Measurements from ENCODE around the gene CLCF1. TPM values are rescaled to one million over a fixed set of nuclear protein-coding genes. Genes with fewer than 3 reads are reported as not detected.

The CLCF1 gene
- total and polyA plus RNA-seq, 2 donors from 2014 or later, result 5.7 to 15.8 TPM

DNA sequence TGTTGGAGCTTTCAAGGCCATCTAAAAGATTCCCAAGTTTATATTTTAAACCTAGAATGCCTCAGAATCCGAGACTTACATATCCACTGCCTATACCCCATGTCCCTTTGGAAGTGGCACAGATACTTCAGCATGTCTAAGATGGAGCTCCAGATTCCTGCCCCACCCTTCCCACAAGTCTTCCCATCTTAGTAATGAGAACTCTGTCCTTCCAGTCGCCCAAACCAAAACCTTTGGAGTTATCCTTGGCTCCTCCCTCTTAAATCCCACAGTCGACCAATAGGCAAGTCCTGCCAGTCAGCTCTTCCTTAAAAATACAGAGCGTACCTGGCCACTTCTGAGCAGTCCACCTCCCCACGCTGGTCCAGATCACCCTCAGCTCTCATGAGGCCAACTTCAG, 24.4 kb downstream of the CLCF1 start:
- Histone ChIP-seq H3K9ac (ENCODE audit: low read length in 3 of 3) (no peak overlapping the region), H3K4me3 (ENCODE audit: low read length in 3 of 3) (no peak overlapping the region), H3K4me1 (ENCODE audit: control insufficient read depth in 2 of 3, insufficient read depth in 2 of 3, low read depth in 1 of 3, low read length in 3 of 3) (peaks cover 0 to 17% (median 7%) of the 10 kb centered on the region in 3 donors), H3K9me3 (ENCODE audit: control insufficient read depth in 2 of 3, insufficient read depth in 1 of 3, low read length in 3 of 3) (no peaks in the 10 kb centered on the region), H3K27me3 (ENCODE audit: control insufficient read depth, insufficient read depth, low read length) (no peaks in the 10 kb centered on the region), H3K36me3 (ENCODE audit: control insufficient read depth in 2 of 3, insufficient read depth in 3 of 3, low read length in 3 of 3) (no peaks in the 10 kb centered on the region), H3K27ac (ENCODE audit: low read depth in 2 of 2, low read length in 2 of 2) (no peak overlapping the region)
- TF ChIP-seq, protein P1, sequence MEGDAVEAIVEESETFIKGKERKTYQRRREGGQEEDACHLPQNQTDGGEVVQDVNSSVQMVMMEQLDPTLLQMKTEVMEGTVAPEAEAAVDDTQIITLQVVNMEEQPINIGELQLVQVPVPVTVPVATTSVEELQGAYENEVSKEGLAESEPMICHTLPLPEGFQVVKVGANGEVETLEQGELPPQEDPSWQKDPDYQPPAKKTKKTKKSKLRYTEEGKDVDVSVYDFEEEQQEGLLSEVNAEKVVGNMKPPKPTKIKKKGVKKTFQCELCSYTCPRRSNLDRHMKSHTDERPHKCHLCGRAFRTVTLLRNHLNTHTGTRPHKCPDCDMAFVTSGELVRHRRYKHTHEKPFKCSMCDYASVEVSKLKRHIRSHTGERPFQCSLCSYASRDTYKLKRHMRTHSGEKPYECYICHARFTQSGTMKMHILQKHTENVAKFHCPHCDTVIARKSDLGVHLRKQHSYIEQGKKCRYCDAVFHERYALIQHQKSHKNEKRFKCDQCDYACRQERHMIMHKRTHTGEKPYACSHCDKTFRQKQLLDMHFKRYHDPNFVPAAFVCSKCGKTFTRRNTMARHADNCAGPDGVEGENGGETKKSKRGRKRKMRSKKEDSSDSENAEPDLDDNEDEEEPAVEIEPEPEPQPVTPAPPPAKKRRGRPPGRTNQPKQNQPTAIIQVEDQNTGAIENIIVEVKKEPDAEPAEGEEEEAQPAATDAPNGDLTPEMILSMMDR (IDR thresholded peaks at IDR 0.05; ENCODE audit: borderline replicate concordance, extremely low read depth, insufficient read depth), result no peak
- FAIRE-seq (no peak), DNase-seq (no peak)
- intact Hi-C loops (cut with DNase I), result loop anchor here (5.0 kb wide), 1 partner anchor 33 kb away; no protein-coding TSS in a partner anchor

DNA sequence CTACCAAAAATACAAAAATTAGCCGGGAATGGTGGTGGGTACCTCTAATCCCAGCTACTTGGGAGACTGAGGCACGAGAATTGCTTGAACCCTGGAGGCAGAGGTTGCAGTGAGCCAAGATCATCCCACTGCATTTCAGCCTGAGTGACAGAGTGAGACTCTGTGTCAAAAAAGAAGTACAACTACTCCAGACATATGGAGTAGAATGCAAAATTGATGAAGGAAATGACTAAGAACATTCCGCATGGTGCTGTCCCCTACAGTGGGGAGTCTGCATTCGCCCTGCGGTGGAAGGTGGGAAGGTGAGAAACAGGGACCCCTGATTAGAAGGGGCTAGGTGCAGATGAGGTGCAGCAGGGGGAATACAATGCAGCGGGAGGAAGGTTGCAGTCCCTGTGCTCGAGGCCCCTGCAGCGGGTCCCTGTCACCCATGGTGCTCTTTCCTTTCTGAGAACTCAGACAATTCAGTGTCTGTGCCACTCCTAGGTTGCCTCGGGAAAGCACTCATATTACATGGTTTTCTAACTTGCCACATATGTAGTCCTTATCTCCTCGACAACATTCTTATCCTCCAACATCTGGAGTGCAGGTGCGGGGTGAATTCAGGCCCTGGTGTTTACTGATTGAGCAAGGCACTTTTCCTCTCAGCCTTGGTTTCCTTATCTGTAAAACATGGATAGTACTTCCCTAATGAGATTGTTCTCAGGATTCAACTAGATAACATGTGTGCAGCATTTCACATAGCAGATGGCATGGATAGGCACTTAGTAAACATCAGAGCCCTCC, 25.2 kb downstream of the CLCF1 start:
- no peak overlapping the region for H3K27ac ChIP-seq (ENCODE audit: low read depth in 2 of 2, low read length in 2 of 2)

DNA sequence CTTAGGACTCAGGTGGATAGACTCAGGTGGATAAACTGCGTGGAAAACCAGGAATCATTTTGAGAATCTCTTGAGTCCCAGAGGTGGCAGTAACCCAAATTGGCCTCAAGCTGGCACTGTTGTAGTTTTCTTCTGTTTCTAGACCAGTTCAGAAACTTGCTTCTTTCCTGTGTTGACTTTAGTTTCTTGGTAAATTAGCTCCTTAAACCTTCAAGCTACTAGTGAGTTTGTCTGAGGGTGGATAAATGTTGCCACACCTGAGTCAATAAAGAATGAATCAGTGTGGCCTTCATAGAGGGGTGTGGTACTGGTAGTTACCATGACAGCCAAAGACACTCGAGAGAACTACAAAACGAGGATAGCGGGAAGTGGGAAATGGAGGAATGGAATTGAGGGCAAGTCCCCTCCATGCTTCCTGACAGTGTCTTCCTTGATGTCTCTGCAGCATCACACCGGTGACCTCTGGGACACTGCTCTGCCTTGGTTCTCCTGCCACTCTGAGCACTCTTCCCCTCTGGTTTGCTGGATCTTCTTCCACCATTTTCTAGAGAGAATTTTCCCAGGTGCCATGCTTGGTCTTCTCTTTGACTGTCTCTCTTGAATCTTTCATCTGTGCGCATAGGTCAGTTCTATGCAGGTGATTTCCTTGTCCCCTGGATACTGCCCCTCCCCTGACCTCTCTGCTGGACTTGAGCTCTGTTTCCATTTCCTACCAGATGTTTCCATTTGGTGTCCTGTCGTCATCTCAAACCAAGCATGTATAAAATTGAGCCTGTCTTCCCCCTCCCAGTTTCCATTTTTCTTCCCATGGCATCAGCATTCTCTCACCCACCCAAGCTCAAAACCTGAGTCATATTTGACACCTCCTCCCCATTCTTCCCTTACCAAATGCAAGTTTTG, 27.2 kb downstream of the CLCF1 start:
- intact Hi-C loops (cut with DNase I), result loop anchor here (5.0 kb wide), 1 partner anchor 36 kb away; no protein-coding TSS in a partner anchor
- peak in 2 of 5 donors; percentile 51 for DNase-seq
- H3K27me3 ChIP-seq (ENCODE audit: control insufficient read depth, insufficient read depth, low read length), result no peaks in the 10 kb centered on the region
- peaks cover 0 to 5% (median 0%) of the 10 kb centered on the region in 3 donors for H3K4me1 ChIP-seq (ENCODE audit: control insufficient read depth in 2 of 3, insufficient read depth in 2 of 3, low read depth in 1 of 3, low read length in 3 of 3)
- no peak overlapping the region for H3K27ac ChIP-seq (ENCODE audit: low read depth in 2 of 2, low read length in 2 of 2)
- H3K4me3 ChIP-seq (ENCODE audit: low read length in 3 of 3), result no peak overlapping the region
- no peaks in the 10 kb centered on the region for H3K9me3 ChIP-seq (ENCODE audit: control insufficient read depth in 2 of 3, insufficient read depth in 1 of 3, low read length in 3 of 3)
- no peak for FAIRE-seq
- H3K36me3 ChIP-seq (ENCODE audit: control insufficient read depth in 2 of 3, insufficient read depth in 3 of 3, low read length in 3 of 3), result no peaks in the 10 kb centered on the region
- H3K9ac ChIP-seq (ENCODE audit: low read length in 3 of 3), result no peak overlapping the region
- TF ChIP-seq, protein P1 (IDR thresholded peaks at IDR 0.05; ENCODE audit: borderline replicate concordance, extremely low read depth, insufficient read depth), result peak; percentile 64

More for the DNA sequence above, 25.2 kb downstream of the CLCF1 start:
- DNase-seq (no peak), FAIRE-seq (no peak)
- H3K36me3 ChIP-seq (ENCODE audit: control insufficient read depth in 2 of 3, insufficient read depth in 3 of 3, low read length in 3 of 3), result no peaks in the 10 kb centered on the region
- intact Hi-C loops (cut with DNase I), result loop anchor here (5.0 kb wide), 1 partner anchor 34 kb away; no protein-coding TSS in a partner anchor
- H3K4me1 ChIP-seq (ENCODE audit: control insufficient read depth in 2 of 3, insufficient read depth in 2 of 3, low read depth in 1 of 3, low read length in 3 of 3), result peaks cover 0 to 16% (median 4%) of the 10 kb centered on the region in 3 donors
- H3K4me3 ChIP-seq (ENCODE audit: low read length in 3 of 3), result no peak overlapping the region
- no peaks in the 10 kb centered on the region for H3K9me3 ChIP-seq (ENCODE audit: control insufficient read depth in 2 of 3, insufficient read depth in 1 of 3, low read length in 3 of 3)
- no peaks in the 10 kb centered on the region for H3K27me3 ChIP-seq (ENCODE audit: control insufficient read depth, insufficient read depth, low read length)
- TF ChIP-seq, protein P1 (IDR thresholded peaks at IDR 0.05; ENCODE audit: borderline replicate concordance, extremely low read depth, insufficient read depth), result no peak
- no peak overlapping the region for H3K9ac ChIP-seq (ENCODE audit: low read length in 3 of 3)
